Suprapubic skin (tissue), 3 donors: ENCODE data around the gene USP6NL.

Experiments used
- CTCF ChIP-seq, 2 donors: fragments of 200-600 bp in 1 of 2; fragments of 450-650 bp in 1 of 2; sonication (generic) in 1 of 2; IDR thresholded peaks; one replicate each; pipeline ENCODE4 v1.5.1; 2016 to 2019; ENCODE audit warnings: antibody characterized with exemption in 2 of 2, mild to moderate bottlenecking in 1 of 2, moderate library complexity in 1 of 2
- EP300 ChIP-seq: sonication (generic); formaldehyde crosslinking; IDR thresholded peaks from one replicate; pipeline ENCODE4 v1.6.1; 2017; ENCODE audit warnings: antibody characterized with exemption
- POLR2A ChIP-seq, 2 donors: fragments of 450-650 bp; IDR thresholded peaks; one replicate each; pipeline ENCODE4 v1.6.1; 2017; ENCODE audit warnings: antibody characterized with exemption in 2 of 2, mild to moderate bottlenecking in 2 of 2, moderate library complexity in 2 of 2

GRCh38 chr10:11530806-11531205, 80.6 kb downstream of the USP6NL start:
- no peak for TF ChIP-seq EP300
- TF ChIP-seq CTCF (IDR thresholded peaks at IDR 0.05) = no peak
- no peak for TF ChIP-seq POLR2A (IDR thresholded peaks at IDR 0.05)
